Measurements from ENCODE around the gene CREM. TPM values are rescaled to one million over a fixed set of nuclear protein-coding genes. Genes with fewer than 3 reads are reported as not detected.

CREM gene
- total RNA-seq, 1 experiment from 2014 or later: 21.4 TPM

- TF ChIP-seq REST (IDR thresholded peaks at IDR 0.05; ENCODE audit: low read depth) (no peak), POLR2A (IDR thresholded peaks at IDR 0.05; ENCODE audit: borderline replicate concordance, extremely low read depth, insufficient read depth, insufficient read length) (no peak), CTCF (IDR thresholded peaks at IDR 0.05 in 2 of 3, conservative IDR thresholded peaks at IDR 0.05 in 1 of 3; ENCODE audit: borderline replicate concordance in 1 of 3, insufficient read depth in 1 of 3, low read depth in 2 of 3, low read length in 2 of 3) (no peak), EGR1 (IDR thresholded peaks at IDR 0.05; ENCODE audit: low read depth) (no peak), ELF1 (IDR thresholded peaks at IDR 0.05; ENCODE audit: borderline replicate concordance, low read depth) (no peak), TCF7L2 (IDR thresholded peaks at IDR 0.05; ENCODE audit: borderline replicate concordance, extremely low read depth, insufficient read depth, insufficient read length) (no peak), SIN3A (IDR thresholded peaks at IDR 0.05; ENCODE audit: low read depth) (no peak), ATF3 (IDR thresholded peaks at IDR 0.05) (no peak), EZH2phosphoT487 (IDR thresholded peaks at IDR 0.05; ENCODE audit: borderline replicate concordance) (no peak)
Measured at GRCh38 chr10:35091994-35092790, 34.5 kb upstream of the CREM start (continued).

Measured in HCT116 (cell line).